MM.1S (cell line): Measurements from ENCODE around the gene ARMC9.

Source experiments
- DNase-seq: peaks from one replicate; pipeline ENCODE4 v3.0.0-alpha.2; 2015
- H2AFZ ChIP-seq: fragments of 300-600 bp; sonication (generic); 2 replicates; pipeline ENCODE4 v1.6.0; 2016; ENCODE audit warnings: antibody characterized with exemption, low read length
- H3F3A ChIP-seq: fragments of 300-600 bp; sonication (generic); 2 replicates; pipeline ENCODE4 v1.6.1; 2016; ENCODE audit warnings: mild to moderate bottlenecking, antibody characterized with exemption, low read length, moderate library complexity, mixed read lengths; ENCODE audit not compliant: insufficient read depth
- H3K27ac ChIP-seq: fragments of 300-600 bp; sonication (generic); 2 replicates; pipeline ENCODE4 v1.5.1; 2016; ENCODE audit warnings: mild to moderate bottlenecking, low read length
- H3K27me3 ChIP-seq: fragments of 300-600 bp; sonication (generic); replicated peaks from 2 replicates; pipeline ENCODE4 v1.6.0; 2016; ENCODE audit warnings: low read length; ENCODE audit not compliant: insufficient read depth
- H3K36me3 ChIP-seq: fragments of 300-600 bp; sonication (generic); replicated peaks from 2 replicates; pipeline ENCODE4 v1.6.1; 2016; ENCODE audit warnings: mild to moderate bottlenecking, low read length, mixed read lengths; ENCODE audit not compliant: insufficient read depth
- H3K4me1 ChIP-seq: fragments of 300-600 bp; sonication (generic); 2 replicates; pipeline ENCODE4 v1.6.1; 2016; ENCODE audit warnings: low read length, mixed read lengths
- H3K4me2 ChIP-seq: fragments of 300-600 bp; sonication (generic); 2 replicates; pipeline ENCODE4 v1.6.0; 2016; ENCODE audit warnings: low read depth, low read length
- H3K4me3 ChIP-seq: fragments of 300-600 bp; sonication (generic); 2 replicates; pipeline ENCODE4 v1.5.1; 2016; ENCODE audit warnings: low read length, mixed read lengths
- H3K79me2 ChIP-seq: fragments of 300-600 bp; sonication (generic); 2 replicates; pipeline ENCODE4 v1.6.1; 2016; ENCODE audit warnings: mixed run types, low read length, mixed read lengths
- H3K9ac ChIP-seq: fragments of 300-600 bp; sonication (generic); 2 replicates; pipeline ENCODE4 v1.6.1; 2016; ENCODE audit warnings: low read length, mixed read lengths
- H3K9me2 ChIP-seq: fragments of 300-600 bp; sonication (generic); replicated peaks from 2 replicates; pipeline ENCODE4 v1.6.1; 2016; ENCODE audit warnings: mild to moderate bottlenecking, low read length, mixed read lengths; ENCODE audit not compliant: insufficient read depth
- H3K9me3 ChIP-seq: fragments of 300-600 bp; sonication (generic); replicated peaks from 2 replicates; pipeline ENCODE4 v1.6.1; 2016; ENCODE audit warnings: mild to moderate bottlenecking, low read length, mixed read lengths; ENCODE audit not compliant: insufficient read depth
- H4K20me1 ChIP-seq: fragments of 300-600 bp; sonication (generic); 2 replicates; pipeline ENCODE4 v1.6.1; 2016; ENCODE audit warnings: mild to moderate bottlenecking, low read length, moderate library complexity, mixed read lengths; ENCODE audit not compliant: insufficient read depth
- CTCF ChIP-seq: fragments of 300-600 bp; sonication (generic); IDR thresholded peaks from 2 replicates; pipeline ENCODE4 v1.5.1; 2016; ENCODE audit warnings: antibody characterized with exemption, low read length, mixed read lengths
- EZH2 ChIP-seq: fragments of 300-600 bp; sonication (generic); optimal IDR thresholded peaks from 2 replicates; pipeline ENCODE3; 2017; ENCODE audit warnings: low read depth, mild to moderate bottlenecking, antibody characterized with exemption, low read length, mixed read lengths
- EZH2phosphoT487 ChIP-seq: fragments of 300-600 bp; sonication (generic); IDR thresholded peaks from 2 replicates; pipeline ENCODE4 v1.6.1; 2018; ENCODE audit warnings: antibody characterized with exemption, low read length

ARMC9 gene

GRCh38 chr2:231371430-231372054, 173.1 kb downstream of the ARMC9 start:
- H3F3A ChIP-seq = no peaks in the 10 kb centered on the region
- H3K9me2 ChIP-seq = no peaks in the 10 kb centered on the region
- H3K4me3 ChIP-seq = no peak overlapping the region
- no peak overlapping the region for H3K4me2 ChIP-seq
- no peak overlapping the region for H3K9ac ChIP-seq
- DNase-seq = no peak
- H3K36me3 ChIP-seq = no peaks in the 10 kb centered on the region
- H3K9me3 ChIP-seq = no peaks in the 10 kb centered on the region
- no peaks in the 10 kb centered on the region for H4K20me1 ChIP-seq
- H3K27ac ChIP-seq = no peak overlapping the region
- no peaks in the 10 kb centered on the region for H3K79me2 ChIP-seq
- no peak overlapping the region for H2AFZ ChIP-seq
- no peaks in the 10 kb centered on the region for H3K4me1 ChIP-seq
- no peak for TF ChIP-seq EZH2
- TF ChIP-seq CTCF = no peak
- TF ChIP-seq EZH2phosphoT487 = no peak
- no peaks in the 10 kb centered on the region for H3K27me3 ChIP-seq

GRCh38 chr2:231372326-231372725, 173.9 kb downstream of the ARMC9 start:
- H3K9me2 ChIP-seq = no peaks in the 10 kb centered on the region
- DNase-seq = no peak
- no peaks in the 10 kb centered on the region for H3K79me2 ChIP-seq
- H3F3A ChIP-seq = no peaks in the 10 kb centered on the region
- no peaks in the 10 kb centered on the region for H4K20me1 ChIP-seq
- no peak for TF ChIP-seq EZH2phosphoT487
- no peak for TF ChIP-seq EZH2
- no peak for TF ChIP-seq CTCF
- H3K36me3 ChIP-seq = no peaks in the 10 kb centered on the region
- no peaks in the 10 kb centered on the region for H3K4me1 ChIP-seq
- no peaks in the 10 kb centered on the region for H3K27me3 ChIP-seq
- H3K27ac ChIP-seq = no peak overlapping the region
- no peak overlapping the region for H3K9ac ChIP-seq
- no peak overlapping the region for H3K4me2 ChIP-seq
- no peak overlapping the region for H3K4me3 ChIP-seq
- no peak overlapping the region for H2AFZ ChIP-seq
- no peaks in the 10 kb centered on the region for H3K9me3 ChIP-seq

GRCh38 chr2:231373184-231373583, 174.8 kb downstream of the ARMC9 start:
- Histone ChIP-seq H3K27ac (no peak overlapping the region), H3K9me3 (no peaks in the 10 kb centered on the region), H2AFZ (no peak overlapping the region), H3K9me2 (no peaks in the 10 kb centered on the region), H3K4me2 (no peak overlapping the region), H3K79me2 (no peaks in the 10 kb centered on the region), H4K20me1 (no peaks in the 10 kb centered on the region), H3K27me3 (no peaks in the 10 kb centered on the region), H3K4me1 (no peaks in the 10 kb centered on the region), H3K9ac (no peak overlapping the region), H3K36me3 (no peaks in the 10 kb centered on the region), H3F3A (no peaks in the 10 kb centered on the region), H3K4me3 (no peak overlapping the region)
- TF ChIP-seq EZH2phosphoT487 = no peak
- no peak for TF ChIP-seq EZH2
- TF ChIP-seq CTCF = no peak
- DNase-seq = no peak
